ENCODE data around the gene SGMS1.
"Not testable (repeated sequence)": the region's sequence is repeated elsewhere in the genome, so short reads cannot be mapped to it uniquely, and the experiment has no call there.

Gene SGMS1

GRCh38 chr10:50360077-50360850, 263.5 kb downstream of the SGMS1 start:
- in situ Hi-C loops (cut with MboI; ENCODE audit: low sequenced_read_pairs, unreplicated experiment), result no loop called here
- TF ChIP-seq CTCF (IDR thresholded peaks at IDR 0.05; ENCODE audit: borderline replicate concordance, control extremely low read depth, extremely low read depth, insufficient read depth, missing control alignments), result no peak
- DNase-seq (ENCODE audit: low spot score), result no peak

GRCh38 chr10:50358925-50359687, 264.6 kb downstream of the SGMS1 start:
- no peak for DNase-seq (ENCODE audit: low spot score)
- in situ Hi-C loops (cut with MboI; ENCODE audit: low sequenced_read_pairs, unreplicated experiment), result no loop called here
- TF ChIP-seq CTCF (IDR thresholded peaks at IDR 0.05; ENCODE audit: borderline replicate concordance, control extremely low read depth, extremely low read depth, insufficient read depth, missing control alignments), result no peak

- TF ChIP-seq CTCF (IDR thresholded peaks at IDR 0.05; ENCODE audit: borderline replicate concordance, control extremely low read depth, extremely low read depth, insufficient read depth, missing control alignments), result no peak
- DNase-seq (ENCODE audit: low spot score), result no peak
- in situ Hi-C loops (cut with MboI; ENCODE audit: low sequenced_read_pairs, unreplicated experiment), result no loop called here
These were observed 265.3 kb downstream of the SGMS1 start for GRCh38 chr10:50358411-50358810.

- in situ Hi-C loops (cut with MboI; ENCODE audit: low sequenced_read_pairs, unreplicated experiment); DNase-seq (ENCODE audit: low spot score): not testable (repeated sequence)
These were observed 267.3 kb downstream of the SGMS1 start for GRCh38 chr10:50356481-50356832.

GRCh38 chr10:50355693-50356480, 267.9 kb downstream of the SGMS1 start:
- in situ Hi-C loops (cut with MboI; ENCODE audit: low sequenced_read_pairs, unreplicated experiment); DNase-seq (ENCODE audit: low spot score): not testable (repeated sequence)

- TF ChIP-seq CTCF (IDR thresholded peaks at IDR 0.05; ENCODE audit: borderline replicate concordance, control extremely low read depth, extremely low read depth, insufficient read depth, missing control alignments), result no peak
- DNase-seq (ENCODE audit: low spot score), result no peak
- in situ Hi-C loops (cut with MboI; ENCODE audit: low sequenced_read_pairs, unreplicated experiment), result no loop called here
These were observed 272.1 kb downstream of the SGMS1 start for GRCh38 chr10:50351483-50352146.

GRCh38 chr10:50350366-50350765, 273.4 kb downstream of the SGMS1 start:
- no peak for TF ChIP-seq CTCF (IDR thresholded peaks at IDR 0.05; ENCODE audit: borderline replicate concordance, control extremely low read depth, extremely low read depth, insufficient read depth, missing control alignments)

More at GRCh38 chr10:50350366-50350765, 273.4 kb downstream of the SGMS1 start:
- no peak for DNase-seq (ENCODE audit: low spot score)
- in situ Hi-C loops (cut with MboI; ENCODE audit: low sequenced_read_pairs, unreplicated experiment), result no loop called here

Data from GM13976 (cell line).